IMR-90 (cell line): ENCODE results near the gene DMD. TPM values are rescaled to one million over a fixed set of nuclear protein-coding genes. Genes with fewer than 3 reads are reported as not detected.

Experiments used
- ATAC-seq: fragments of 200-7000 bp; cut with Tn5 transposase; 2 replicates; pipeline ENCODE4 v1.9.1; 2020; ENCODE audit warnings: low read depth, mild to moderate bottlenecking, moderate library complexity
- BruUV-seq: library from RNA; stranded (reverse); fragments of 400-500 nt; replicated peaks from 2 replicates; lab custom pipeline; 2021; lab: Mats Ljungman, UMichigan
- CTCF ChIA-PET: fragments of 300-600 bp; formaldehyde crosslinking; extraction: SDS; loops from one replicate; lab custom pipeline; 2021; ENCODE audit warnings: antibody characterized with exemption; lab: Yijun Ruan, JAX
- POLR2A ChIA-PET: fragments of 300-600 bp; sonication (Branson Sonifier 250); formaldehyde crosslinking; loops from one replicate; lab custom pipeline; 2022; ENCODE audit warnings: antibody characterized with exemption; ENCODE audit not compliant: unreplicated experiment; lab: Charles Lee
- DNase-seq: peaks from one replicate; pipeline ENCODE4 v3.0.0; 2013
- H2AFZ ChIP-seq: replicated peaks from 2 replicates; pipeline ENCODE3; 2013; ENCODE audit warnings: low read length, mild to moderate bottlenecking; ENCODE audit not compliant: poor library complexity
- H2AK5ac ChIP-seq: 2 replicates; pipeline ENCODE4 v1.6.1; 2013; ENCODE audit warnings: low read depth, low read length, inconsistent platforms
- H2AK9ac ChIP-seq: replicated peaks from 2 replicates; pipeline ENCODE3; 2013; ENCODE audit warnings: mild to moderate bottlenecking, low read depth, low read length, moderate library complexity; ENCODE audit not compliant: poor library complexity
- H2BK120ac ChIP-seq: 2 replicates; pipeline ENCODE4 v1.6.1; 2013; ENCODE audit warnings: low read depth, low read length, inconsistent platforms
- H2BK15ac ChIP-seq: 3 replicates; pipeline ENCODE4 v1.6.1; 2013; ENCODE audit warnings: low read depth, low read length, inconsistent platforms
- H2BK20ac ChIP-seq: 2 replicates; pipeline ENCODE4 v1.6.1; 2013; ENCODE audit warnings: low read depth, mild to moderate bottlenecking, inconsistent platforms, low read length, moderate library complexity
- H2BK5ac ChIP-seq: 2 replicates; pipeline ENCODE4 v1.6.1; 2013; ENCODE audit warnings: mild to moderate bottlenecking, low read depth, low read length, inconsistent platforms; ENCODE audit not compliant: poor library complexity, severe bottlenecking
- H3K14ac ChIP-seq: replicated peaks from 2 replicates; pipeline ENCODE4 v1.6.1; 2013; ENCODE audit warnings: low read depth, low read length, inconsistent platforms
- H3K18ac ChIP-seq: 2 replicates; pipeline ENCODE4 v1.6.1; 2013; ENCODE audit warnings: low read depth, low read length, control low read depth
- H3K23ac ChIP-seq: 2 replicates; pipeline ENCODE4 v1.6.1; 2013; ENCODE audit warnings: low read depth, low read length, inconsistent platforms
- H3K27ac ChIP-seq: 2 replicates; pipeline ENCODE4 v1.5.1; 2013; ENCODE audit warnings: mild to moderate bottlenecking, control low read depth, low read length; ENCODE audit not compliant: insufficient read depth
- H3K27me3 ChIP-seq: 2 replicates; pipeline ENCODE4 v1.6.1; 2013; ENCODE audit warnings: low read length; ENCODE audit not compliant: control insufficient read depth, insufficient read depth
- H3K36me3 ChIP-seq: 2 replicates; pipeline ENCODE4 v1.6.1; 2013; ENCODE audit warnings: low read length, mixed read lengths; ENCODE audit not compliant: control insufficient read depth, insufficient read depth
- H3K4ac ChIP-seq: 2 replicates; pipeline ENCODE4 v1.6.1; 2013; ENCODE audit warnings: low read depth, low read length, inconsistent platforms
- H3K4me1 ChIP-seq: 2 replicates; pipeline ENCODE4 v1.6.1; 2013; ENCODE audit warnings: low read length, mixed read lengths; ENCODE audit not compliant: control insufficient read depth, insufficient read depth
- H3K4me2 ChIP-seq: 2 replicates; pipeline ENCODE4 v1.6.1; 2013; ENCODE audit warnings: low read depth, mild to moderate bottlenecking, control low read depth, low read length, moderate library complexity
- H3K4me3 ChIP-seq: 2 replicates; pipeline ENCODE4 v1.5.1; 2013; ENCODE audit warnings: low read depth, mild to moderate bottlenecking, control low read depth, low read length, moderate library complexity; ENCODE audit not compliant: insufficient read depth
- H3K56ac ChIP-seq: 2 replicates; pipeline ENCODE4 v1.6.1; 2013; ENCODE audit warnings: low read length, inconsistent platforms; ENCODE audit not compliant: insufficient read depth; ENCODE audit errors: extremely low read depth
- H3K79me1 ChIP-seq, 2 experiments: 2 replicates each; pipeline ENCODE4 v1.6.1; 2013; ENCODE audit warnings: low read length in 2 of 2, inconsistent platforms in 1 of 2, low read depth in 1 of 2
- H3K9ac ChIP-seq: 2 replicates; pipeline ENCODE4 v1.6.1; 2013; ENCODE audit warnings: low read depth, low read length, control low read depth
- H3K9me1 ChIP-seq: 2 replicates; pipeline ENCODE4 v1.6.1; 2013; ENCODE audit warnings: low read length, inconsistent platforms; ENCODE audit not compliant: insufficient read depth
- H3K9me3 ChIP-seq: 2 replicates; pipeline ENCODE4 v1.6.1; 2013; ENCODE audit warnings: low read length; ENCODE audit not compliant: control insufficient read depth, insufficient read depth
- H4K20me1 ChIP-seq: 2 replicates; pipeline ENCODE4 v1.6.1; 2013; ENCODE audit warnings: low read length, inconsistent platforms; ENCODE audit not compliant: insufficient read depth
- H4K5ac ChIP-seq: 2 replicates; pipeline ENCODE4 v1.6.1; 2013; ENCODE audit warnings: mild to moderate bottlenecking, low read depth, low read length, control low read depth
- H4K8ac ChIP-seq, 2 experiments: 2 replicates each; pipeline ENCODE4 v1.6.1; 2013; ENCODE audit warnings: low read depth in 2 of 2, low read length in 2 of 2, control low read depth in 1 of 2, inconsistent platforms in 1 of 2
- H4K91ac ChIP-seq: 2 replicates; pipeline ENCODE4 v1.6.1; 2013; ENCODE audit warnings: low read depth, low read length, inconsistent platforms; ENCODE audit not compliant: insufficient read depth
- BHLHE40 ChIP-seq: fragments of 150-350 bp; IDR thresholded peaks from 2 replicates; pipeline ENCODE4 v1.6.1; 2016; ENCODE audit warnings: mild to moderate bottlenecking, low read depth, low read length
- CEBPB ChIP-seq: IDR thresholded peaks from 2 replicates; pipeline ENCODE4 v1.6.1; 2012; ENCODE audit warnings: low read depth, low read length, improper control_type of control experiment
- FOS ChIP-seq: fragments of 150-350 bp; IDR thresholded peaks from 2 replicates; pipeline ENCODE4 v1.6.1; 2016; ENCODE audit warnings: low read depth, low read length
- MXI1 ChIP-seq: IDR thresholded peaks from 2 replicates; pipeline ENCODE4 v1.6.1; 2012; ENCODE audit warnings: low read depth, mild to moderate bottlenecking, low read length, moderate library complexity, borderline replicate concordance
- WGBS, 2 experiments: methylation state at CpG; one replicate each; pipeline versions ENCODE4 v1.1.5 to v1.1.7; 2013; ENCODE audit warnings: missing lambda C conversion rate in 2 of 2; ENCODE audit not compliant: insufficient read length in 1 of 2; ENCODE audit errors: extremely low coverage in 2 of 2; 5-methylcytosine and 5-hydroxymethylcytosine counted together
- dilution Hi-C: fragments of 300-500 bp; cut with HindIII; formaldehyde crosslinking; loops from one replicate; pipeline ENCODE4 v1.14.3; 2018; ENCODE audit warnings: low sequenced_read_pairs; ENCODE audit not compliant: unreplicated experiment
- in situ Hi-C: fragments of 300-500 bp; cut with MboI; formaldehyde crosslinking; loops from 3 replicates; pipeline ENCODE4 v1.14.3; 2019; ENCODE audit warnings: low sequenced_read_pairs, inconsistent platforms, mixed read lengths
- intact Hi-C: fragments of 100-400 bp; cut with micrococcal nuclease; formaldehyde crosslinking; loops from 2 replicates; pipeline ENCODE4 v1.10.0; 2022
- polyA plus RNA-seq, 3 experiments: library from polyadenylated mRNA; depleted of rRNA; stranded (reverse); fragments of >200 nt; gene quantifications; 2 replicates each; pipeline ENCODE4 v1.2.3, GENCODE V29; 2012; ENCODE audit warnings: low replicate concordance in 1 of 3
- total RNA-seq: library from RNA; depleted of rRNA; stranded (reverse); fragments of >200 nt; gene quantifications from 2 replicates; pipeline ENCODE4 v1.2.3, GENCODE V29; 2012
- TF ChIP-seq, protein P1 (sequence below): fragments of 150-350 bp; IDR thresholded peaks from 2 replicates; pipeline ENCODE4 v1.6.1; 2017; ENCODE audit warnings: mild to moderate bottlenecking, antibody characterized with exemption, low read length, low read depth

The DMD gene
- total and polyA plus RNA-seq, 2 of the 4 experiments (the other 2 are of a cell fraction) = 6.6 to 11.8 TPM

DNA sequence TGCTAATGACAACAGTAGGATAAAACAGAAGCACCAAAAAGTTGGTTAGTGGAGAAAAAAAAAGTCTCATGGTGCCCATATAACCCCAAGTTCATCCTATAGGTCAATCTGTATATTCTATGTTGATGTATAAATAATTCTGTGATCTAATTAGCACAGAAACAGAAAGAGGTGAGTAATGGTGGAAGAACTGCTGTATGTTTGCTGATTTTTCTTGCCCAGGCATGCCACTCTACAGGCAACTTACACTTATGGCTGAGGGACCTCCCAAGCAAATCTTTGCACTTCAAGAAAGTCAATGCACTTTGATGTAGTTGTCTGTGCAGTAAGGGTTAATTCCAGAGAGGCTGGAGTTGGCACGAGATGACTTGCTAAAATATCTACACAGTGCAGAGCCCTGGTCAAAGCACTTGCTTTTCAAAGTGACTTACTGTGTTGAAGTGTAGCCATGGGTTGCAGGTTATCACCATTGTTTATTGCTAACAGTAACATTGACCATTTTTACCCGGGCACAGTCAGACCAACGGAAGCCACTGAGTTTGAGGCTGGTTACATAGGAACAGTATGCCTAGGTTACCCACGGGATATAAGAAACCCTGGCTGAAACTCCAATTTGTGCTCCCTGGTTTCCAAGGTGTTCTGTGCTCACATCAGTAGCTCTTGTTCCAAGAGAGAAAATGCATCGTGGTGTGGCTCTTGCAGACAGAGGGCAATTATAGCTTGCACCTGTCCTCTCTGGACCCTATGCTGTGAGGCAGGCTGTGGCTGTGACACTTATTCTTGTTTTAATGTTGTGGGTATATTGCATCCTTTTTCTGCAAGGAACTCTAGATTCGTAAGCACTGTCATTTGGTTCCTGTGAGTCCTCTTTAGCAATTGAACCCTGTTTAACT is 1998.2 kb downstream of the DMD start:
- H3K79me1 ChIP-seq = no peaks in the 10 kb centered on the region
- H3K27ac ChIP-seq = no peak overlapping the region
- peaks cover 4% of the 10 kb centered on the region; the same call in 1 of the 2 replicates for H3K4me1 ChIP-seq
- no peak for TF ChIP-seq BHLHE40
- TF ChIP-seq MXI1 = no peak
- no peak for TF ChIP-seq FOS
- TF ChIP-seq, protein P1, sequence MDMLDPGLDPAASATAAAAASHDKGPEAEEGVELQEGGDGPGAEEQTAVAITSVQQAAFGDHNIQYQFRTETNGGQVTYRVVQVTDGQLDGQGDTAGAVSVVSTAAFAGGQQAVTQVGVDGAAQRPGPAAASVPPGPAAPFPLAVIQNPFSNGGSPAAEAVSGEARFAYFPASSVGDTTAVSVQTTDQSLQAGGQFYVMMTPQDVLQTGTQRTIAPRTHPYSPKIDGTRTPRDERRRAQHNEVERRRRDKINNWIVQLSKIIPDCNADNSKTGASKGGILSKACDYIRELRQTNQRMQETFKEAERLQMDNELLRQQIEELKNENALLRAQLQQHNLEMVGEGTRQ = no peak
- TF ChIP-seq CEBPB = no peak
- intact Hi-C loops = loop anchor here (2.0 to 10.0 kb wide), 2 partner anchors 342 to 446 kb away; no protein-coding TSS in a partner anchor
- no peak overlapping the region for H4K91ac ChIP-seq
- H3K9me1 ChIP-seq = no peaks in the 10 kb centered on the region
- in situ Hi-C loops = loop anchor here (10.0 kb wide), 1 partner anchor 442 kb away; no protein-coding TSS in a partner anchor
- H2BK120ac ChIP-seq = no peak overlapping the region
- WGBS, 2 experiments = 37% methylated on average over 2 of the region's 6 CpGs; no CpG with 5 or more reads in 1 of the 2 experiments
- H3K18ac ChIP-seq = no peak overlapping the region
- no peak overlapping the region for H3K9ac ChIP-seq
- ATAC-seq (peak; percentile 56), DNase-seq (no peak)
- no peaks in the 10 kb centered on the region for H4K20me1 ChIP-seq
- H2BK5ac ChIP-seq = no peak overlapping the region
- ChIA-PET CTCF (interaction anchor here (0.6 to 1.4 kb wide), 9 partner anchors 8 to 1974 kb away, joined by 3 to 8 read pairs (median 3); no protein-coding TSS in a partner anchor), POLR2A (no interaction called here)
- H2BK15ac ChIP-seq = no peak overlapping the region
- H3K9me3 ChIP-seq = no peaks in the 10 kb centered on the region
- H2AFZ ChIP-seq = no peak overlapping the region
- no peak overlapping the region for H4K5ac ChIP-seq
- no peak overlapping the region for H3K4me3 ChIP-seq
- H3K14ac ChIP-seq = no peak overlapping the region
- no peak overlapping the region for H3K4ac ChIP-seq
- H2AK9ac ChIP-seq = no peak overlapping the region
- no peak overlapping the region for H3K23ac ChIP-seq
- dilution Hi-C loops = no loop called here
- H3K27me3 ChIP-seq = no peaks in the 10 kb centered on the region
- H3K4me2 ChIP-seq = no peak overlapping the region
- H3K36me3 ChIP-seq = no peaks in the 10 kb centered on the region
- no peak overlapping the region for H2AK5ac ChIP-seq
- H2BK20ac ChIP-seq = no peak overlapping the region
- no peak overlapping the region for H4K8ac ChIP-seq
- no peak overlapping the region for H3K56ac ChIP-seq
- no TSS peak for BruUV-seq
